ENCODE measurements around the gene PHIP.
"Not testable (repeated sequence)": the region's sequence is repeated elsewhere in the genome, so short reads cannot be mapped to it uniquely, and the experiment has no call there.

Gene PHIP

GRCh38 chr6:79078075-79078969, at the start of gene PHIP:
TSS of gene PHIP (minus strand) at chr6:79078254. CDS start at chr6:79078068, 186 bp downstream.
- DNase-seq: peak; percentile 91

DNA sequence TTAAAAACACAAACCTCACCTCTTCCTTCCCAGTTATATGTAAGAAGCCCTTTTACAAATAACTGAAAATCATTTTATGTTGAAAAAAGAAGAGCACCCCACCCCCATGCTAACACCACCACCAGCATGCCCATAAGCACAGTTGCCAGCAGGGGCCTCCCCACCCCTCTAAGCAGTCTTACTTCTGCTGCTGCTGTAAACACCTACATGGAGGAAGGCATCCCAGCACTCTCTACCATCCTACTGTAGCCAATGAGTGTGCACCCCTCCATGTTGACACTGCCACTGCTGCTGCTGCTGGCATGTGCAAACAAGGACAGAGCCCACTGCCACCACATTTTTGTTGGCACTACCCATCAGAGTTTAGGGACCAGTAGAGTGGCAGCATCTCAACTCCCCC, 49.6 kb upstream of the PHIP start:
- no peak for DNase-seq

DNA sequence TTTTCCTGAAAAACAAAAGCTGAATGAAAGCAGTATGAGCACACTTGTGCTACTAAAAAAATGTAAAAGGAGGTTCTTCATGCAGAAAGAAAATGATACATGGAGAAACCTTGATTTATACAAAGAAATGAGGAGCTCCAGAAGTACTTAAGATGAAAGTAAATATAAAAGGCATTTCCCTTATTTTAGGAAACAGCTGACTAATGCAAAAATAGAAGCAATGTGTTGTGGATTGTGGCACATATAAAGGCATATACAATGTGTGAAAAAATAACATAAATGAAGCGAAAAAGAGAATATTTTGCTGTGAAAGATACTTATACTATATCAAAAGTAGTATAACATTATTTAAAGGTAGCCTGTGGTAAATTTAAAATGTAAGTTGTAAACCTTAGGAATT, 41.2 kb upstream of the PHIP start:
- no peak for DNase-seq

- no peak for DNase-seq
Measured at GRCh38 chr6:79117752-79118151, 39.7 kb upstream of the PHIP start.

GRCh38 chr6:79115553-79116182, 37.6 kb upstream of the PHIP start:
- no peak for DNase-seq

GRCh38 chr6:79111549-79111948, 33.5 kb upstream of the PHIP start:
- DNase-seq: no peak

- no peak for DNase-seq
Measured at GRCh38 chr6:79101164-79101563, 23.1 kb upstream of the PHIP start.

DNA sequence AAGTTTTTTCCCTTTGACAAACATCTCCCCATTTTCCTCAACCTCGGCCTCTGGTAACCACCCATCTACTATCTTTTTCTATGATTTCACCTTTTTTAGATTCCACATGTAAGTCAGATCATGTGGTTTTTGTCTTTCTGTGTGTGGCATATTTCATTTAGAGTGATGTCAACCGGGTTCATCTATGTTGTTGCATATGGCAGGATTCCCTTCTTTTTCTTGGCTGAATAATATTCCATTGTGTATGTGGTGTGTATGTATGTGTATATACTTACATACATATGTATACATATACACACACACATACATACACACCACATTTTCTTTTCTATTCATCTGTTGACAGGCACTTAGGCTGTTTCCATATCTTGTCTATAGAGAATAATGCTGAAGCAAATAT, 22.2 kb upstream of the PHIP start:
- DNase-seq: no peak

GRCh38 chr6:79094938-79095337, 16.9 kb upstream of the PHIP start:
- no peak for DNase-seq

- not testable (repeated sequence) for DNase-seq
Measured at GRCh38 chr6:79091801-79092200, 13.7 kb upstream of the PHIP start.

GRCh38 chr6:79089552-79090404, 11.7 kb upstream of the PHIP start:
- no peak for DNase-seq

GRCh38 chr6:79084693-79085092, 6.6 kb upstream of the PHIP start:
- no peak for DNase-seq

- DNase-seq: no peak
Measured at GRCh38 chr6:79082304-79082703, 4.2 kb upstream of the PHIP start.

- no peak for DNase-seq
Measured at GRCh38 chr6:79081663-79082062, 3.6 kb upstream of the PHIP start.

- DNase-seq: no peak
Measured at GRCh38 chr6:79079561-79080041, 1.5 kb upstream of the PHIP start.

DNA sequence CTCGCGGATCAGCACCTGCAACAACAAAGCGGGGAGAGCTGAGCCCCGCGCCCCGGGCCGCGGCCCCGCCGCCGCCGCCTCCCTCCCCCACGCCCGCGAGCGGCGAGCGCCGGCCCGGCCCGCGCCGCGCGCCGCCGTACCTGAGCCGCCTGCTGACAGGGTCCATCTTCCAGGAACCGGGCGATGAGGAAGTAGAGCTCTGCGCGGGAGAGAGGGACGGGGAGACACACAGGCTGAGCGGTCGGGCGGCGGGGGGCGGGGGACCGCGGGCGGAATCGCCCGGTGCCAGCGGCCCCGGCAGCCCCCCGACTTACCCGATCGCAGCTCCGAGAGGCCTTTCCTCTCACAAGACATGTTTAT, 359 bp downstream of the PHIP start:
- DNase-seq: peak; percentile 40

DNA sequence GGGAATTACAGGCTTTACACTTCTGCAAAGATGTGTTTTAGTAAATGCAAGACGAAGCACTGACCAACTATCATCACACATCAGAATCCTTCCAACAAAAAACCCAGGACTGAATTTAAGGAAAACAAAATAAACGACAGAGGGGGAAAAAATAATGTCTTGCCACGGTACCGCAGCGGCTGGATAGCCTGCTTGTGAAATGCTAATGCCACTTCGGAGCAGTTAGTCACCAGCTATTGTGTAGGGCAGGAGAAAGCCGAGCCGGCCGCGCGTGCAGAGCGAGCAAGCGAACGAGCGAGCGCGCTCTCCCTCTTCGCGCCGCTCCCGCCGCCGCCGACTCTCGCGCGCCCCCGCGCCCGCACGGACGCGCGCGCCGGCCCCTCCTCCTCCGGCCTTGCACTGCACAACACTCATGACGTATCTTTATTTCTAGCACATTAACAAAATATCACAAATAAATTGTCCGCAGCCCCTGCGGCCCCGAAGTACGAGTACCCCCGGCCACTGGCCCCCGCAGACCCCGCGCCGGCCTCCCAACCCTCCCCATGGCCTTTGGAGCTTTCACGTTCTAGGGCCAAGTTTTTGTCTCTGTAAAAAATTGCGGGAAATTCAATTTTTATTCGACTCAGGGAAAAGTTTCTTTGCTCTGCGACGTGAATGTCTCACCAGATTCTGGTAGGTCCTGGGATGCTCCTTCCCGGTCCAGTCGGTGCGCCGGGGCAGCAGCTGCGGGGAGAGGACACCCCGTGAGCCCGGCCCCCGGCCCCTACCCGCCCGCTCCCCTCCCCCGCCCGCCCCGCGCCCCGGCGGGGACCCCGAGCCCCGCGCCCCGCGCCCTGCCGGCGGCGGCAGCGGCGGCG, 1.0 kb downstream of the PHIP start:
- peak; percentile 81 for DNase-seq

- no peak for DNase-seq
Measured at GRCh38 chr6:79076160-79076559, 1.9 kb downstream of the PHIP start.

DNA sequence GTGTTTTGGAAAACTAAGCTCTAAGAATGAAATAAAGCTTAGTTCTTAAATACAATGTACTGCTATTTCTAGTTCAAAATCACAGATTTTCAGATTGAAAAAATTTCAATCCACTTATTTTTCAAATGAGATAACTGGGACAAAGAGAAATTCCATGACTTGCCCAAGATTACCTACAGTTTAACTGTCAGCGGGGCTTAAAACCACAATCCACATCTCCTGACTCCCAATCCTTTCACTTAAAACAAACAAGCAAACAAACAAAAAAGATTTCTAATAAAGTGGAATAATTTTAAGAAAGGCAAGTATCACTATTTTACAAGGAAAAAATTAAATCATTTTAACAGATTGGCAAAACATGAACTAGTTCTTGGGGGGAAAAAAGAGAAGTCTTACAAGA, 4.2 kb downstream of the PHIP start:
- no peak for DNase-seq

GRCh38 chr6:79072640-79073181, 5.3 kb downstream of the PHIP start:
- no peak for DNase-seq

- no peak for DNase-seq
Measured at GRCh38 chr6:79071547-79071946, 6.5 kb downstream of the PHIP start.

- DNase-seq: no peak
Measured at GRCh38 chr6:79070206-79070825, 7.7 kb downstream of the PHIP start.

Data from activated gamma-delta T cell treated with Interleukin-2 at 50 U/mL for 16 hours (primary cell).